AG09309 (cell line): ENCODE data around the gene FCN2.
"Not testable (repeated sequence)": the region's sequence is repeated elsewhere in the genome, so short reads cannot be mapped to it uniquely, and the experiment has no call there.

ENCODE experiments used
- DNase-seq: peaks from one replicate; pipeline ENCODE4 v3.0.0-alpha.2; 2010; ENCODE audit warnings: low read depth
- H3K4me3 ChIP-seq: 2 replicates; pipeline ENCODE4 v1.5.1; 2011; ENCODE audit warnings: mild to moderate bottlenecking, low read depth, low read length, moderate library complexity; ENCODE audit not compliant: control insufficient read depth
- CTCF ChIP-seq: IDR thresholded peaks from 2 replicates; pipeline ENCODE4 v1.5.1; 2011; ENCODE audit warnings: mild to moderate bottlenecking, low read depth, low read length, inconsistent platforms; ENCODE audit not compliant: insufficient read depth, control insufficient read depth; ENCODE audit errors: missing control alignments

The FCN2 gene

DNA sequence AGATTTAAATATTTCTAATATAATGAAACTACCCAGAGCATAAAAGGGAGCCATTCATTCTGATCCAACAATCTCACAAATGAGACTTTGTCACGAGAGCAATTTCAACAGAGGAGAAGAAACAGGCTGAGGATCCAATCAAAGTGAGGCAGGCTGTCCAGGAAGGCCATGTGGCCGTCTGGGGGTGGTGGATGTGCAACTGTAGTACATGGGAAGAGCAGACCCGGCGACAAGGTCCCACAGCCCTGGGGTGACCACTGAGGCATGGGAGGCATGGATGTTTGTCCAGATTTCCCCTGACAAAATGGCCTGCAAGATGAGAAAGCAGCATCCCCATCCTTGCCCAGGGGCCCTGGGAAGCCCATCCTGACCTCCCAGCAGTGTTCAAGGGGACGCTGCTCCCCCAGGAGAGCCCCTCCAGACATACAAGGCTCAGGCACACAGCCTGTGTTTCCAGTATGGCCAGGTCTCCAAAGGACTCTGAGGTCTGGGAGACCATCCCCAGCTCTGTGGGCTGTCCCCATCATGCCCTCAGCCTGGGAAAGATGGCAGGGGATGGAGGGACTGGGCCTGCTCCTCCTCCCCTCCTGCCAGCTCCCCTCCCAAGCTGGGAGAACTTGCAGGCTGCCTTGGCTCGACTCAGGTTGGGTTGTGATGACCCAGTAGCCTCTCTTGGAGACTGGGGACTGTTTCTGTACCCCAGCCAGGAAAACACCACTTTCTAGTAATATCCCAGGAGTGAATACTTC lies 27.5 kb upstream of the FCN2 start:
- no peak for TF ChIP-seq CTCF
- DNase-seq, result no peak
- no peak overlapping the region for H3K4me3 ChIP-seq

- TF ChIP-seq CTCF, result no peak
- no peak for DNase-seq
- H3K4me3 ChIP-seq, result no peak overlapping the region
Measured at GRCh38 chr9:134853893-134854292, 26.7 kb upstream of the FCN2 start.

DNA sequence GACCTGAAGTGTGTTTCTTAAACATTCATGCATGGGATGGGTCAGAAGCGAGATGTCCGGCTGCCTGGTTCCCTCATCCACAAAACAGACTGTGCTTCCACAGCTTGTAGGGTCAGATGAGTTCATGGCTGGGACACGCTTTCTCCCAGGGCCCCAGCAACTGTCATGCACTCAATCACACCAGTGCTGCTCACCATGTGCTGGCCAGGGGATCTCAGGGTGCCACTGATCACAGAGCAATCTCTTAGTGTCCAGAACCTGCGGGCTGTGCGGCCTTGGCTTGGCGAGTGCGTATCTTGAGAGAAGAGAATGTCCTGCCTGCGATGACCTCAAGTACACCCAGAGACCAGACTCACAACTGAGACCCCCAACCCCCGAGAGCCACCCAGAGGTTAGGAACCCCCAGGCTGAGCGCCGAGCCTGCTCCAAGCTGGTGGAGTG lies 26.0 kb upstream of the FCN2 start:
- no peak for TF ChIP-seq CTCF
- DNase-seq, result no peak
- H3K4me3 ChIP-seq, result no peak overlapping the region

GRCh38 chr9:134855231-134855899 lies 25.2 kb upstream of the FCN2 start:
- no peak for DNase-seq
- H3K4me3 ChIP-seq, result no peak overlapping the region
- no peak for TF ChIP-seq CTCF

DNA sequence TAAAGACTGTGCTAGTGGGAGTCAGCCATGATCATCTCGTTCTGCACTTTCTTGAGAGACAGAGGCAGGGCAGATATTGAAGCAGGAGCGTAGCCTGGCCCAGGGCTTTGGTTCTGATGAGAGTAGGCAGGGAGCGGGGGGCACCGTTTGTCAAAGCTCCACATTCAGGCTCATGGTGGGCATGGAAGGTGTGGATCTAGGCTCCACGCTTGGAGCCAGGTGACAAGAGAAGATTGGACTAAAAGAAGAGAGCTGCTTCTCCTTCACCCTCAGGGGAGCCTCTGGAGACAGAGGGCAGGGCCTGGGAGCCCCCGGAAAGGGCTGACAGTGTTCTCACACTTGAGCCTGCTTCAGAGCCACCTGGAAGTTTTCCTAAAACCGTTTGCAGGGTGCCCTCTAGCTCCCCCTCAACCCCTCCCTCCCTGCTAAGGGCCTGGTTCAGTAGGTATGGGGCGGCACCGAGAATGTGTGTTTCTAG lies 24.7 kb upstream of the FCN2 start:
- DNase-seq, result no peak
- no peak for TF ChIP-seq CTCF
- no peak overlapping the region for H3K4me3 ChIP-seq

GRCh38 chr9:134857451-134857850 lies 23.2 kb upstream of the FCN2 start:
- H3K4me3 ChIP-seq, DNase-seq: not testable (repeated sequence)

GRCh38 chr9:134858051-134858841 lies 22.4 kb upstream of the FCN2 start:
- DNase-seq, result no peak
- no peak overlapping the region for H3K4me3 ChIP-seq

More at GRCh38 chr9:134858051-134858841, 22.4 kb upstream of the FCN2 start:
- TF ChIP-seq CTCF, result no peak
